Activated CD8-positive, alpha-beta T cell treated with anti-CD3 and anti-CD28 coated beads for 36 hours (primary cell): ENCODE measurements around the gene ABCC12. TPM values are rescaled to one million over a fixed set of nuclear protein-coding genes. Genes with fewer than 3 reads are reported as not detected.

Experiments
- ATAC-seq: fragments of 200-7000 bp; cut with Tn5 transposase; one replicate; pipeline ENCODE4 v1.10.0; 2021; ENCODE audit warnings: mild to moderate bottlenecking, moderate library complexity
- CTCF ChIA-PET: fragments of 350-600 bp; sonication (Branson Sonifier 250); formaldehyde crosslinking; loops from one replicate; lab custom pipeline; 2021; ENCODE audit warnings: antibody characterized with exemption; lab: Charles Lee
- POLR2A ChIA-PET: fragments of 350-600 bp; sonication (Branson Sonifier 250); formaldehyde crosslinking; loops from one replicate; lab custom pipeline; 2021; ENCODE audit warnings: antibody characterized with exemption; lab: Charles Lee
- DNase-seq: peaks from one replicate; pipeline ENCODE4 v3.0.0-alpha.2; 2020
- H3K27ac Mint-ChIP-seq: one replicate; pipeline ENCODE4 v1.8.0; 2021; ENCODE audit warnings: mild to moderate bottlenecking, mixed read lengths
- H3K27me3 Mint-ChIP-seq: one replicate; pipeline ENCODE4 v1.8.0; 2021; ENCODE audit warnings: mixed read lengths
- H3K36me3 Mint-ChIP-seq: one replicate; pipeline ENCODE4 v1.8.0; 2021; ENCODE audit warnings: low read depth, mixed read lengths
- H3K4me1 Mint-ChIP-seq: one replicate; pipeline ENCODE4 v1.8.0; 2021; ENCODE audit warnings: low read depth, mixed read lengths
- H3K4me3 Mint-ChIP-seq: one replicate; pipeline ENCODE4 v1.8.0; 2021; ENCODE audit warnings: mild to moderate bottlenecking, moderate library complexity, mixed read lengths
- H3K9me3 Mint-ChIP-seq: one replicate; pipeline ENCODE4 v1.8.0; 2021; ENCODE audit warnings: mixed read lengths
- CTCF ChIP-seq: fragments of 200-600 bp; IDR thresholded peaks from one replicate; pipeline ENCODE4 v1.8.0; 2022; ENCODE audit warnings: antibody characterized with exemption, mild to moderate bottlenecking
- intact Hi-C: fragments of 100-400 bp; cut with micrococcal nuclease; formaldehyde crosslinking; loops from one replicate; pipeline ENCODE4 v1.10.0; 2022
- total RNA-seq, 2 experiments: library from RNA; stranded (reverse); gene quantifications; one replicate each; pipeline ENCODE4 v1.2.3, GENCODE V29; 2021

Gene ABCC12
- total RNA-seq, 2 experiments from 2014 or later: not detected

GRCh38 chr16:48165961-48166578 is 10.3 kb upstream of the ABCC12 start:
- intact Hi-C loops: loop anchor here (10.0 kb wide), 2 partner anchors 1131 to 1221 kb away; no protein-coding TSS in a partner anchor
- Mint-ChIP-seq H3K4me3 (no peak overlapping the region), H3K9me3 (no peaks in the 10 kb centered on the region), H3K4me1 (no peaks in the 10 kb centered on the region), H3K36me3 (no peaks in the 10 kb centered on the region), H3K27ac (no peak overlapping the region), H3K27me3 (peaks cover 7% of the 10 kb centered on the region)
- ChIA-PET CTCF (interaction anchor here (0.6 to 3.3 kb wide), 11 partner anchors 9 to 1236 kb away, joined by 3 to 16 read pairs (median 4); no protein-coding TSS in a partner anchor), POLR2A (interaction anchor here (1.5 kb wide), 1 partner anchor 10 kb away, joined by 5 read pairs; no protein-coding TSS in a partner anchor)
- ATAC-seq (no peak), DNase-seq (no peak)
- no peak for TF ChIP-seq CTCF

GRCh38 chr16:48164907-48165715 is 9.3 kb upstream of the ABCC12 start:
- H3K4me3 Mint-ChIP-seq: no peak overlapping the region
- ChIA-PET CTCF (interaction anchor here (0.6 to 3.3 kb wide), 44 partner anchors 7 to 1611 kb away, joined by 3 to 16 read pairs (median 4); partner anchors contain the start of gene NETO2), POLR2A (interaction anchor here (0.8 kb wide), 1 partner anchor 9 kb away, joined by 3 read pairs; no protein-coding TSS in a partner anchor)
- peaks cover 7% of the 10 kb centered on the region for H3K27me3 Mint-ChIP-seq
- ATAC-seq (peak; percentile 91), DNase-seq (peak; percentile 73)
- H3K36me3 Mint-ChIP-seq: no peaks in the 10 kb centered on the region
- no peaks in the 10 kb centered on the region for H3K9me3 Mint-ChIP-seq
- H3K27ac Mint-ChIP-seq: no peak overlapping the region
- intact Hi-C loops: loop anchor here (10.0 kb wide), 2 partner anchors 1130 to 1220 kb away; no protein-coding TSS in a partner anchor
- H3K4me1 Mint-ChIP-seq: no peaks in the 10 kb centered on the region
- TF ChIP-seq CTCF: peak; percentile 88

- Mint-ChIP-seq H3K27me3 (peaks cover 11% of the 10 kb centered on the region), H3K36me3 (no peaks in the 10 kb centered on the region), H3K9me3 (no peaks in the 10 kb centered on the region), H3K4me3 (no peak overlapping the region), H3K4me1 (peaks cover 16% of the 10 kb centered on the region), H3K27ac (no peak overlapping the region)
- ATAC-seq (no peak), DNase-seq (no peak)
- ChIA-PET POLR2A (no interaction called here), CTCF (interaction anchor here (2.7 to 2.9 kb wide), 2 partner anchors 11 to 108 kb away, joined by 7 to 12 read pairs; no protein-coding TSS in a partner anchor)
- TF ChIP-seq CTCF: no peak
- intact Hi-C loops: loop anchor here (10.0 kb wide), 2 partner anchors 1128 to 1218 kb away; no protein-coding TSS in a partner anchor
These were observed 7.1 kb upstream of the ABCC12 start for GRCh38 chr16:48162839-48163410.

- peaks cover 26% of the 10 kb centered on the region for H3K4me1 Mint-ChIP-seq
- ChIA-PET POLR2A (no interaction called here), CTCF (no interaction called here)
- no peaks in the 10 kb centered on the region for H3K9me3 Mint-ChIP-seq
- intact Hi-C loops: loop anchor here (10.0 kb wide), 2 partner anchors 1127 to 1217 kb away; no protein-coding TSS in a partner anchor
- TF ChIP-seq CTCF: no peak
- ATAC-seq (no peak), DNase-seq (no peak)
- no peaks in the 10 kb centered on the region for H3K36me3 Mint-ChIP-seq
- peaks cover 12% of the 10 kb centered on the region for H3K27me3 Mint-ChIP-seq
- no peak overlapping the region for H3K27ac Mint-ChIP-seq
- H3K4me3 Mint-ChIP-seq: no peak overlapping the region
These were observed 6.1 kb upstream of the ABCC12 start for GRCh38 chr16:48161906-48162305.
